Ishikawa (cell line): ENCODE data around the gene SH2D4B.

Source experiments
- CREB1 ChIP-seq: IDR thresholded peaks from 2 replicates; pipeline ENCODE4 v1.6.1; 2012; ENCODE audit warnings: low read depth
- EP300 ChIP-seq: IDR thresholded peaks from 2 replicates; pipeline ENCODE4 v1.6.1; 2012; ENCODE audit warnings: borderline replicate concordance
- MAX ChIP-seq: IDR thresholded peaks from 2 replicates; pipeline ENCODE4 v1.6.1; 2012
- TAF1 ChIP-seq: IDR thresholded peaks from 2 replicates; pipeline ENCODE4 v1.6.1; 2012; ENCODE audit warnings: low read depth, mild to moderate bottlenecking
- TEAD4 ChIP-seq: IDR thresholded peaks from 2 replicates; pipeline ENCODE4 v1.6.1; 2012
- YY1 ChIP-seq: IDR thresholded peaks from 2 replicates; pipeline ENCODE4 v1.6.1; 2012; ENCODE audit warnings: low read depth
- TF ChIP-seq, protein P1 (sequence below): IDR thresholded peaks from 2 replicates; pipeline ENCODE4 v1.6.1; 2012; ENCODE audit warnings: low read depth, mild to moderate bottlenecking
- TF ChIP-seq, protein P2 (sequence below): IDR thresholded peaks from 2 replicates; pipeline ENCODE4 v1.6.1; 2012

- TF ChIP-seq TAF1: no peak
- TF ChIP-seq TEAD4: no peak
- TF ChIP-seq, protein P1, sequence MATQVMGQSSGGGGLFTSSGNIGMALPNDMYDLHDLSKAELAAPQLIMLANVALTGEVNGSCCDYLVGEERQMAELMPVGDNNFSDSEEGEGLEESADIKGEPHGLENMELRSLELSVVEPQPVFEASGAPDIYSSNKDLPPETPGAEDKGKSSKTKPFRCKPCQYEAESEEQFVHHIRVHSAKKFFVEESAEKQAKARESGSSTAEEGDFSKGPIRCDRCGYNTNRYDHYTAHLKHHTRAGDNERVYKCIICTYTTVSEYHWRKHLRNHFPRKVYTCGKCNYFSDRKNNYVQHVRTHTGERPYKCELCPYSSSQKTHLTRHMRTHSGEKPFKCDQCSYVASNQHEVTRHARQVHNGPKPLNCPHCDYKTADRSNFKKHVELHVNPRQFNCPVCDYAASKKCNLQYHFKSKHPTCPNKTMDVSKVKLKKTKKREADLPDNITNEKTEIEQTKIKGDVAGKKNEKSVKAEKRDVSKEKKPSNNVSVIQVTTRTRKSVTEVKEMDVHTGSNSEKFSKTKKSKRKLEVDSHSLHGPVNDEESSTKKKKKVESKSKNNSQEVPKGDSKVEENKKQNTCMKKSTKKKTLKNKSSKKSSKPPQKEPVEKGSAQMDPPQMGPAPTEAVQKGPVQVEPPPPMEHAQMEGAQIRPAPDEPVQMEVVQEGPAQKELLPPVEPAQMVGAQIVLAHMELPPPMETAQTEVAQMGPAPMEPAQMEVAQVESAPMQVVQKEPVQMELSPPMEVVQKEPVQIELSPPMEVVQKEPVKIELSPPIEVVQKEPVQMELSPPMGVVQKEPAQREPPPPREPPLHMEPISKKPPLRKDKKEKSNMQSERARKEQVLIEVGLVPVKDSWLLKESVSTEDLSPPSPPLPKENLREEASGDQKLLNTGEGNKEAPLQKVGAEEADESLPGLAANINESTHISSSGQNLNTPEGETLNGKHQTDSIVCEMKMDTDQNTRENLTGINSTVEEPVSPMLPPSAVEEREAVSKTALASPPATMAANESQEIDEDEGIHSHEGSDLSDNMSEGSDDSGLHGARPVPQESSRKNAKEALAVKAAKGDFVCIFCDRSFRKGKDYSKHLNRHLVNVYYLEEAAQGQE: no peak
- TF ChIP-seq YY1: no peak
- no peak for TF ChIP-seq MAX
- TF ChIP-seq, protein P2, sequence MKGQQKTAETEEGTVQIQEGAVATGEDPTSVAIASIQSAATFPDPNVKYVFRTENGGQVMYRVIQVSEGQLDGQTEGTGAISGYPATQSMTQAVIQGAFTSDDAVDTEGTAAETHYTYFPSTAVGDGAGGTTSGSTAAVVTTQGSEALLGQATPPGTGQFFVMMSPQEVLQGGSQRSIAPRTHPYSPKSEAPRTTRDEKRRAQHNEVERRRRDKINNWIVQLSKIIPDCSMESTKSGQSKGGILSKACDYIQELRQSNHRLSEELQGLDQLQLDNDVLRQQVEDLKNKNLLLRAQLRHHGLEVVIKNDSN: no peak
- no peak for TF ChIP-seq EP300
- TF ChIP-seq CREB1: no peak
Observed at GRCh38 chr10:80609331-80609730, 71.6 kb downstream of the SH2D4B start.
